ENCODE results near the gene TMEM37.

- TF ChIP-seq CTCF (IDR thresholded peaks at IDR 0.05) = no peak
- no peak for TF ChIP-seq POLR2A (IDR thresholded peaks at IDR 0.05)
- no peak for TF ChIP-seq POLR2AphosphoS5 (IDR thresholded peaks at IDR 0.05)
Measured at GRCh38 chr2:119428488-119429224, 3.0 kb upstream of the TMEM37 start.
